ENCODE data around the gene ONECUT3.
"Not testable (repeated sequence)": the region's sequence is repeated elsewhere in the genome, so short reads cannot be mapped to it uniquely, and the experiment has no call there.

DNA sequence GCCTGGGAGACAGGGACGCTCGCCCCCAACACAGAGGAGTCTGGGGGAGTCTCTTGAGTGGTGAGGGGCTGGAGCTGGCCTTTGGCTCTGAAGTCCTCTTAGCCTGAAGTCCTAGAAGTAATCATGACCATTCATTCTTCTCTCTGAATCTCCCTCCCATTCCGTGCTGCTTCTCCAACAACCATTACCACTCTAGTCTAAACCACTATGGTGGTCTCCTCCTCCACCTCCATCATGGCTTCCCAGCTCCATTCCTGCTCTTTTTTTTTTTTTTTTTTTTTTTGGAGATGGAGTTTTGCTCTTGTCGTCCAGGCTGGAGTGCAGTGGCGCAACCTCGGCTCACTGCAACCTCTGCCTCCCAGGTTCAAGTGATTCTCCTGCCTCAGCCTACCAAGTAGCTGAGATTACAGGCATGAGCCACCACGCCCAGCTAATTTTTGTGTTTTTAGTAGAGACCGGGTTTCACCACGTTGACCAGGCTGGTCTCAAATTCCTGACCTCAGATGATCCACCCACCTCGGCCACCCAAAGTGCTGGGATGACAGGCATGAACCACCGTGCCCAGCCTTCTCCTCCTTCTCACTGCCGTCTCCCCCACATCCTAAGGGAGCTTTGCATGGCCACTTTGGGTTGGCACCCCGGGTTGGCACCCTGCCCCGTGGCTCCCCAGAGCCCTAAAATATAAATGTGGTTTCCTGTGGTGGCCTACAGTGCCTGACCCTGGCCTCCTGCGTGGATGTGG, 7.7 kb downstream of the ONECUT3 start:
- TF ChIP-seq, protein P1, sequence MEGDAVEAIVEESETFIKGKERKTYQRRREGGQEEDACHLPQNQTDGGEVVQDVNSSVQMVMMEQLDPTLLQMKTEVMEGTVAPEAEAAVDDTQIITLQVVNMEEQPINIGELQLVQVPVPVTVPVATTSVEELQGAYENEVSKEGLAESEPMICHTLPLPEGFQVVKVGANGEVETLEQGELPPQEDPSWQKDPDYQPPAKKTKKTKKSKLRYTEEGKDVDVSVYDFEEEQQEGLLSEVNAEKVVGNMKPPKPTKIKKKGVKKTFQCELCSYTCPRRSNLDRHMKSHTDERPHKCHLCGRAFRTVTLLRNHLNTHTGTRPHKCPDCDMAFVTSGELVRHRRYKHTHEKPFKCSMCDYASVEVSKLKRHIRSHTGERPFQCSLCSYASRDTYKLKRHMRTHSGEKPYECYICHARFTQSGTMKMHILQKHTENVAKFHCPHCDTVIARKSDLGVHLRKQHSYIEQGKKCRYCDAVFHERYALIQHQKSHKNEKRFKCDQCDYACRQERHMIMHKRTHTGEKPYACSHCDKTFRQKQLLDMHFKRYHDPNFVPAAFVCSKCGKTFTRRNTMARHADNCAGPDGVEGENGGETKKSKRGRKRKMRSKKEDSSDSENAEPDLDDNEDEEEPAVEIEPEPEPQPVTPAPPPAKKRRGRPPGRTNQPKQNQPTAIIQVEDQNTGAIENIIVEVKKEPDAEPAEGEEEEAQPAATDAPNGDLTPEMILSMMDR (conservative IDR thresholded peaks at IDR 0.05; ENCODE audit: low read depth, low read length), result not testable (repeated sequence)
- TF ChIP-seq, protein P2, sequence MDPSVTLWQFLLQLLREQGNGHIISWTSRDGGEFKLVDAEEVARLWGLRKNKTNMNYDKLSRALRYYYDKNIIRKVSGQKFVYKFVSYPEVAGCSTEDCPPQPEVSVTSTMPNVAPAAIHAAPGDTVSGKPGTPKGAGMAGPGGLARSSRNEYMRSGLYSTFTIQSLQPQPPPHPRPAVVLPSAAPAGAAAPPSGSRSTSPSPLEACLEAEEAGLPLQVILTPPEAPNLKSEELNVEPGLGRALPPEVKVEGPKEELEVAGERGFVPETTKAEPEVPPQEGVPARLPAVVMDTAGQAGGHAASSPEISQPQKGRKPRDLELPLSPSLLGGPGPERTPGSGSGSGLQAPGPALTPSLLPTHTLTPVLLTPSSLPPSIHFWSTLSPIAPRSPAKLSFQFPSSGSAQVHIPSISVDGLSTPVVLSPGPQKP (IDR thresholded peaks at IDR 0.05; ENCODE audit: borderline replicate concordance, low read depth, low read length), result not testable (repeated sequence)
- not testable (repeated sequence) for TF ChIP-seq CEBPB (IDR thresholded peaks at IDR 0.05; ENCODE audit: low read depth, low read length); RAD21 (IDR thresholded peaks at IDR 0.05; ENCODE audit: low read length)
